ENCODE data around the gene DPP10. TPM values are rescaled to one million over a fixed set of nuclear protein-coding genes. Genes with fewer than 3 reads are reported as not detected.

The DPP10 gene
- total and polyA plus RNA-seq, 4 donors = 0.08 to 5.0 (median 0.27) TPM

- DNase-seq (peak in 1 of 3 donors; percentile 49), ATAC-seq (ENCODE audit: insufficient read depth, low FRiP score) (no peak)
- TF ChIP-seq CTCF (IDR thresholded peaks at IDR 0.05; ENCODE audit: control extremely low read depth, extremely low read depth) = no peak
- H3K36me3 ChIP-seq (ENCODE audit: control insufficient read depth in 4 of 4, insufficient read depth in 4 of 4, low read length in 4 of 4) = no peaks in the 10 kb centered on the region
- H3K9ac ChIP-seq (ENCODE audit: insufficient read depth in 1 of 2, low read length in 2 of 2) = no peak overlapping the region
- H3K4me1 ChIP-seq (ENCODE audit: control insufficient read depth in 5 of 5, insufficient read depth in 5 of 5, low read length in 5 of 5) = no peaks in the 10 kb centered on the region
- H3K4me3 ChIP-seq = no peak overlapping the region
- H3K9me3 ChIP-seq (ENCODE audit: control insufficient read depth in 4 of 4, insufficient read depth in 3 of 4, low read length in 3 of 4) = peaks cover 0 to 3% (median 0%) of the 10 kb centered on the region in 4 donors
- WGBS, 2 donors = 37 to 69% methylated on average over 2 of the region's 2 CpGs
- H3K27ac ChIP-seq (ENCODE audit: low read depth in 1 of 2, low read length in 1 of 2) = no peak overlapping the region
- H3K27me3 ChIP-seq (ENCODE audit: control insufficient read depth in 3 of 3, insufficient read depth in 3 of 3, low read length in 2 of 3) = no peaks in the 10 kb centered on the region
These were observed 199.8 kb downstream of the DPP10 start for GRCh38 chr2:114642166-114642770.

- 49 to 77% methylated on average over 2 of the region's 2 CpGs for WGBS, 2 donors
- Histone ChIP-seq H3K4me3 (no peak overlapping the region), H3K4me1 (ENCODE audit: control insufficient read depth in 5 of 5, insufficient read depth in 5 of 5, low read length in 5 of 5) (no peaks in the 10 kb centered on the region), H3K36me3 (ENCODE audit: control insufficient read depth in 4 of 4, insufficient read depth in 4 of 4, low read length in 4 of 4) (no peaks in the 10 kb centered on the region), H3K9me3 (ENCODE audit: control insufficient read depth in 4 of 4, insufficient read depth in 3 of 4, low read length in 3 of 4) (peaks cover 0 to 3% (median 0%) of the 10 kb centered on the region in 4 donors), H3K9ac (ENCODE audit: insufficient read depth in 1 of 2, low read length in 2 of 2) (no peak overlapping the region), H3K27ac (ENCODE audit: low read depth in 1 of 2, low read length in 1 of 2) (no peak overlapping the region), H3K27me3 (ENCODE audit: control insufficient read depth in 3 of 3, insufficient read depth in 3 of 3, low read length in 2 of 3) (no peaks in the 10 kb centered on the region)
- DNase-seq (no peak), ATAC-seq (ENCODE audit: insufficient read depth, low FRiP score) (peak; percentile 48)
- TF ChIP-seq CTCF (IDR thresholded peaks at IDR 0.05; ENCODE audit: control extremely low read depth, extremely low read depth) = no peak
These were observed 200.6 kb downstream of the DPP10 start for GRCh38 chr2:114642988-114643553.

- Histone ChIP-seq H3K9me3 (ENCODE audit: control insufficient read depth in 4 of 4, insufficient read depth in 3 of 4, low read length in 3 of 4) (peaks cover 0 to 6% (median 0%) of the 10 kb centered on the region in 4 donors), H3K9ac (ENCODE audit: insufficient read depth in 1 of 2, low read length in 2 of 2) (no peak overlapping the region), H3K27me3 (ENCODE audit: control insufficient read depth in 3 of 3, insufficient read depth in 3 of 3, low read length in 2 of 3) (peaks cover 0 to 4% (median 0%) of the 10 kb centered on the region in 3 donors), H3K4me3 (no peak overlapping the region), H3K36me3 (ENCODE audit: control insufficient read depth in 4 of 4, insufficient read depth in 4 of 4, low read length in 4 of 4) (no peaks in the 10 kb centered on the region), H3K27ac (ENCODE audit: low read depth in 1 of 2, low read length in 1 of 2) (no peak overlapping the region), H3K4me1 (ENCODE audit: control insufficient read depth in 5 of 5, insufficient read depth in 5 of 5, low read length in 5 of 5) (no peaks in the 10 kb centered on the region)
- ATAC-seq (ENCODE audit: insufficient read depth, low FRiP score) (no peak), DNase-seq (no peak)
- WGBS, 2 donors = 40 to 56% methylated on average over 4 of the region's 4 CpGs
- no peak for TF ChIP-seq CTCF (IDR thresholded peaks at IDR 0.05; ENCODE audit: control extremely low read depth, extremely low read depth)
These were observed 209.5 kb downstream of the DPP10 start for GRCh38 chr2:114651933-114652332.

All from lung (tissue), 12 donors.